Choroid plexus epithelial cell (primary cell): ENCODE measurements around the gene CCDC120.
A peak's percentile ranks its signal among the peaks of the same experiment; 100 is the strongest.

Source experiments
- DNase-seq: peaks from one replicate; pipeline ENCODE4 v3.0.0-alpha.2; 2010; ENCODE audit warnings: low read depth
- H3K4me3 ChIP-seq: 2 replicates; pipeline ENCODE4 v1.5.1; 2011; ENCODE audit warnings: low read depth, mild to moderate bottlenecking, control low read depth, low read length, moderate library complexity
- TF ChIP-seq, protein P1 (sequence below): conservative IDR thresholded peaks from 2 replicates; pipeline ENCODE4 v1.5.1; 2011; ENCODE audit warnings: low read depth, mild to moderate bottlenecking, control low read depth, inconsistent platforms, low read length, moderate library complexity

The CCDC120 gene

DNA sequence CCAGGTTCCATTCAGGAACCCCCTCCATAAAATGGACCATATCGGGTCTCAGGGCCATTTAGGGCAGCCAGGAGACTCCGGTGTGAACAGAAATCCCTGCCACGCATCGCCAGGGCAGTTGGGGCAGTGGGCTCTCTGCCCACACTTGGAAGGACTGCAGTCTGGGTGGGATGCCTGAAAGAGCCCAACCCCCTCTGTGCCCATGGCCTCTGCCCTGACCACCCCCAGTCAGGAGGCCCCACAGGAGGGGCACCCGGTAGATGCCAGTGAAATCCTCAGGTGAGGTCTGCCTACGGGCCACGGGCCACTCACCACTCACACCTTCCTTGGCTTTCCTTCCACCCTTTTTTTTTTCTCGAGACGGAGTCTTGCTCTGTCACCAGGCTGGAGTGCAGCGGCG is 10.2 kb downstream of the CCDC120 start:
- H3K4me3 ChIP-seq: no peak overlapping the region
- no peak for DNase-seq
- TF ChIP-seq, protein P1, sequence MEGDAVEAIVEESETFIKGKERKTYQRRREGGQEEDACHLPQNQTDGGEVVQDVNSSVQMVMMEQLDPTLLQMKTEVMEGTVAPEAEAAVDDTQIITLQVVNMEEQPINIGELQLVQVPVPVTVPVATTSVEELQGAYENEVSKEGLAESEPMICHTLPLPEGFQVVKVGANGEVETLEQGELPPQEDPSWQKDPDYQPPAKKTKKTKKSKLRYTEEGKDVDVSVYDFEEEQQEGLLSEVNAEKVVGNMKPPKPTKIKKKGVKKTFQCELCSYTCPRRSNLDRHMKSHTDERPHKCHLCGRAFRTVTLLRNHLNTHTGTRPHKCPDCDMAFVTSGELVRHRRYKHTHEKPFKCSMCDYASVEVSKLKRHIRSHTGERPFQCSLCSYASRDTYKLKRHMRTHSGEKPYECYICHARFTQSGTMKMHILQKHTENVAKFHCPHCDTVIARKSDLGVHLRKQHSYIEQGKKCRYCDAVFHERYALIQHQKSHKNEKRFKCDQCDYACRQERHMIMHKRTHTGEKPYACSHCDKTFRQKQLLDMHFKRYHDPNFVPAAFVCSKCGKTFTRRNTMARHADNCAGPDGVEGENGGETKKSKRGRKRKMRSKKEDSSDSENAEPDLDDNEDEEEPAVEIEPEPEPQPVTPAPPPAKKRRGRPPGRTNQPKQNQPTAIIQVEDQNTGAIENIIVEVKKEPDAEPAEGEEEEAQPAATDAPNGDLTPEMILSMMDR: no peak

DNA sequence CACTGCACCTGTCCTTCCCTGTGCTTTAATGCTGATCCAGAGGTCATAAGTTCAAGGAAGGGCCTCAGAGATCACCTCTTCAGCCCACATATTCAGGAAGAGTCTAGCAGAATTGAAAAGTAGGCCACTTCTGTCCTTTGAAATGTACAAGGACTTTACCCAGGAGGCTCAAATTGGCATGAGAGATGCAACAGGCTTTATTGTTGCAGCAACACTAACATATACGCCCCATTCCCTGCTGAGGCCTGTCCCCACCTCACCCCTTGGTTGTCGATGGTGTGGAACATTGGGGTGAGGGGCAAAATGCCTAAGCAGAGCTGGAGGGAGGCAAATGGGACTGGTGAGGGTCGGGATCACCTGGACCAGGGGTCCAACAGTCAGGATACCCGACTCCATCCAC is 12.2 kb downstream of the CCDC120 start:
- TF ChIP-seq, protein P1: no peak
- no peak overlapping the region for H3K4me3 ChIP-seq
- DNase-seq: no peak

DNA sequence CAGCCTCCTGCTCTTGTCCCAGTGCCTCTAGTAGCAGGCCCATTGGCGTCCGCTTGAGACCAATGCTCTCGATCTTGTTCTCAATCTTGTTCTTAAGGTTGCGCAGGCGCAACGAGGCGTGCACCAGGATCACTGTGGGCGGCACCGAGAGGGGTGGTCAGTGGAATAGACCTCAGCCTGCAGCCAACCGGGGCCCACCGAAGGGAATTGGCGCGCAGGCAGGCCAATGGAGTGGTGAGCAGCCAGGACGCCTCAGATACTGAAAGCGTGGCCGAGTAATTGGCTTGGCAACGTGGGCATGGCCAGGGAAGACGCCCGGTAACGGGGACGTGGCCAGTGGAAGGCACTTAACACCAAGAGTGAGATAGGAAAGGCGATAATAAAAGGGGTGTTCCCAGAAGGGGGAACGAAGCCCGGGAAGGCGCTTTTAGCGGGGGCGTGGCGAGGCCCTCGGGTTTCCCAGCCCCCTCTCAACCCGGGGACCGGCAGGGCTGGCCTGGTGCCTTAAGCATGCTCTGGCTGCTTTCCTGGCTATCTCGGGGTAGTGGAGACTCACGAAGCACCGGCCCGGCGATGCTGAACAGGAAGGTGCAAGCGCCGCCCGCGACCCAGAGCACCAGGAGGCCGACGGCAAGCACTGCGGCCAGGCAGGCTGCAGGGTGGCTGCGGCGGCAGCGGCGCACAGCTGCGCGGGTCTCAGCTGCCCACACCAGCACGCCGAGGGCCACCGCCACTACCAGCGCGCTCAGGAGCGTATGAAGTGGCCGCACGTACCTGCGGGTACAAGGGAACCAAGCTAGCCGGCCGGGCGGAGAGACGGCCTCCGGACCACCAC is 13.3 kb downstream of the CCDC120 start:
- TF ChIP-seq, protein P1: no peak
- peak; percentile 87 for DNase-seq
- peak overlapping the region; percentile 75 for H3K4me3 ChIP-seq

DNA sequence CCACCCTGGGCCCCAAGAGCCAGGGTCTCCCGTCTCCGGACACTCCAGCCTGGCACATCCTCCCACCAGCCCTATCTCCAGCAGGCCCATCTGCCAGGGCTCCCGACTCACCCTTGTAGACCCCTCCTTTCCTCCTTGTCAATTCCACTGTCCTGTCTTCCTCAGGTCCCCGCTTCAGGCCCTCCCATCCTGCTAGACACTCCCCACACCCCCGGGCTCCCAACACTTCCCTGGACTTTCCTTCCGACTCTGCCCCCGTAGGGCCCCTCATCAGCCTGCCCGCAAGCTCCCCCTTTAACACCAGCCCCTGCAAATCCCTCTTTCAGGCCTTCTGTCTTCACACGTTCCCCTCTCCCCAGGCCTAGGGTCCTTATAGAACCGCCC is 13.9 kb downstream of the CCDC120 start:
- DNase-seq: peak; percentile 1
- TF ChIP-seq, protein P1: no peak
- peak overlapping the region; percentile 75 for H3K4me3 ChIP-seq

DNA sequence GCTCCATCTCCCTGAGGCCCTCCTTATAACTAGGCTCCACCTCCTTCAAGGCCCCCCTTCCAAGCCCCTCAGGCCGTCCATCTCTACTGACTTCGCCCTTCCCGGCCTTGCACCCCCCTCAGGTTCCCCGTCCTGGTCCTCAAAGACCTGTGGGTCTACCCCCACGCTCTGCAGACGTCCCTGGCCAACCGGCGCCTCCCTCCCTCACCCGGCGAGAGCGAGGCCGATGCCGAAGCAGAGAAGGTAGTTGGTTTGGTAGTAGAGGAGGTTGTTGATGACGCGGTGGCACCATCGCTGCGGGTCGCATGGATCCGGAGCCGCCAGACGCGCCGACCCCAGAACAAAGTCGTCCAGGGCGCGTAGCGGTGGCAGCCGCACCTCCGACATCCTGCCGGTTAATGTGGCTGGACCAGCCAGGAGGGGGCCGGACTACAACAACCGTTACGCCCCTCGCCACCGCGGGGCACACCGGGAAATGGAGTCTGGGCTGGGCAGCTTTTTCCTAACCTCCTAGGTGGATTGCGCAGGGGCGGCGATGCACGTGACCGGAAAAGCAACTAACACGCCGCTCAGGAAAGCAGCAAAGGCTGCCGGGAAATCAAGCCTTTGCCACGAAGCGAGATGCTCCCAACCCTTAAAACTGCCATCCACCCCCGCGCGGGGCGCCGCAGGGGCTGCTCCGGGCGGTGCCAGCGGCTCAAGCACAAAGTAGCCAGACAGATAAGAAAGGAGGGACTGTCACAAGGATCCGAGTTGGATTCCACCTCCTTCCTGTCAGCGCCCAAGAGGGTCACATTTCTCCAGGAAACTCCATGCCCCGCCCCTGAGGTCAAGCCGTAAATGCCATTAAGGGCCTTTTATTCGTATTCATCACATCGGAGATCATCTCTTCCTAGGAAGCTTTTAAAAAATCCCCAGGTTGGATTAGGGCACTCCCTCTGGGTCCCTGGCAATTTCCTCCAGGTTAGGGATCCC is 15.1 kb downstream of the CCDC120 start, which contains the start of gene PRAF2:
TSS of gene PRAF2 (minus strand) at position 402 of the 975 bp plus-strand sequence. CDS start at position 387, 15 bp downstream.
- TF ChIP-seq, protein P1: no peak
- H3K4me3 ChIP-seq: peak within 1 kb of the TSS; percentile 75
- DNase-seq: peak; percentile 93

DNA sequence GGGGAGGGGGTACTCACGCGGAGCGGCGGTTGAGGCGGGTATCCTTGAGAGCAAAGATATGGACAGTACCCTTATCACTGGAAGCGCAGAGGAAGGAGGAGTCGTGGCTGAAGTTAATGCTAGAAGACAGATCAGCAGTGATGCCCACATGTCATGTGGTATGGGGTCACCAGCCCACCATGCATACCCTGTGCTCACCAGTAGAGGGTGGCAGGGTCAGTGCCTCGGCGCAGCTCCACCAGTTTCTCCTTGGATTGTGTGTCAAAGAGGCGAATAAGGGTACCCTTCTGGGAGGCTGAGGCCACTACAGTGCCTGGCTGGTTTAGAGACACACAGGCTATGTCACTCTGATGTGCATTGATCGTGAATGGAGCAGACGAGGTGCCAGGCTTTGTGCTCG is 16.5 kb downstream of the CCDC120 start:
- TF ChIP-seq, protein P1: no peak
- DNase-seq: no peak
- H3K4me3 ChIP-seq: no peak overlapping the region
